Activated naive CD4-positive, alpha-beta T cell treated with anti-CD3 and anti-CD28 coated beads, Interleukin-2, amount 50 U/mL, for 24 hours (primary cell): ENCODE data around the gene ZNF385B.

Experiments used
- H3K27ac Mint-ChIP-seq: one replicate; pipeline ENCODE4 v1.8.0; 2021; ENCODE audit warnings: mild to moderate bottlenecking, mixed read lengths
- H3K27me3 Mint-ChIP-seq: one replicate; pipeline ENCODE4 v1.8.0; 2021; ENCODE audit warnings: mixed read lengths
- H3K36me3 Mint-ChIP-seq: one replicate; pipeline ENCODE4 v1.8.0; 2021; ENCODE audit warnings: mixed read lengths
- H3K4me1 Mint-ChIP-seq: one replicate; pipeline ENCODE4 v1.8.0; 2021; ENCODE audit warnings: mixed read lengths
- H3K4me3 Mint-ChIP-seq: one replicate; pipeline ENCODE4 v1.8.0; 2021; ENCODE audit warnings: mild to moderate bottlenecking, mixed read lengths
- H3K9me3 Mint-ChIP-seq: one replicate; pipeline ENCODE4 v1.8.0; 2021; ENCODE audit warnings: mixed read lengths

The ZNF385B gene

DNA sequence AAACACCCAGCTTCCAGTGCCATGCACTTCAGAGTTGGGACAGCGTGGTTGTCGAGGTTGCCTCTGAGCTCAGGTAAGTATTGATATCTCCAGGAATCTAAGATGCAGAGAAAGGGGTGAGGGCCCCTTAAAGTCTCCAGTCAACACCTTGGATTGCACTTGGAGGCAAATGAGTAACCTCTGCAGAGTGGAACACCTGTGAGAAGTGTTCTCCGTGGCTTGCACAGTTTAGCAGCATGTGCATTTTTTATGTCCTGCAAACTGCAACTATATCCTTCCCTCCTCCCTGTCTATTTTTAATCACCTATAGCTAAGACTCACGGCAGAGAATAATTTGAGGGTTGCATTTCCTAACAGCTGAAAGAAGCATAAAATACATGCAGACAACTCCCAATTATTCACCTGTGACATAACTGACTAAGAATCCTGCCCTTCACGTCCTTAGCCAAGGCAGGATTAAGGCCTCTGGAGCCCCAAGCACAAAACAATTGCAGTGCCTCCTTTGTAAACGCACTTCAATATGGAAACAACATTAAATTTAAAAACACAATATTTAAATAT is 1.6 kb upstream of the ZNF385B start:
- no peaks in the 10 kb centered on the region for H3K9me3 Mint-ChIP-seq
- peaks cover 12% of the 10 kb centered on the region for H3K4me1 Mint-ChIP-seq
- no peak overlapping the region for H3K27ac Mint-ChIP-seq
- peaks cover 41% of the 10 kb centered on the region for H3K27me3 Mint-ChIP-seq
- H3K4me3 Mint-ChIP-seq, result no peak overlapping the region
- H3K36me3 Mint-ChIP-seq, result no peaks in the 10 kb centered on the region

DNA sequence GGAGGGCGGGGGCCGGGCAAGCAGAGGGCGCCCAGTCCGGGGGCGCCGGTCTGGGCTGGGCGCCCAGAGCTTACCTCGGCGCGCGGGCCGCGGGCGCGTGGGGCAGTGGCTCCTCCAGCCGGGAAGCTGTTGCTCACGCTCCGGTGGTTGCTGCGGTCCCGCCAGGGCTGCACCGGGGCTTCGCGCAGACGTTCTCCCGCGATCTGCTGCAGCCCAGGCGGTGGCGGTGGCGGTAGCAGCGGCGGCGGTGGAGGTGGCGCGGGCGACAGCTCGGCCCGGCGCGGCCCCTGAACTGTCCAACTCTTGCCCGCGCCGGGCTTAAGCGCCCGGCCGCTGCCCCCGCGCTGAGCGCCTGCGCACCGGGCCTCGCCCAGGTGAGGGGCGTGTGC is 391 bp downstream of the ZNF385B start:
- no peak overlapping the region for H3K27ac Mint-ChIP-seq
- H3K36me3 Mint-ChIP-seq, result no peaks in the 10 kb centered on the region
- no peaks in the 10 kb centered on the region for H3K9me3 Mint-ChIP-seq
- H3K4me1 Mint-ChIP-seq, result peaks cover 12% of the 10 kb centered on the region
- peaks cover 49% of the 10 kb centered on the region for H3K27me3 Mint-ChIP-seq
- no peak overlapping the region for H3K4me3 Mint-ChIP-seq

DNA sequence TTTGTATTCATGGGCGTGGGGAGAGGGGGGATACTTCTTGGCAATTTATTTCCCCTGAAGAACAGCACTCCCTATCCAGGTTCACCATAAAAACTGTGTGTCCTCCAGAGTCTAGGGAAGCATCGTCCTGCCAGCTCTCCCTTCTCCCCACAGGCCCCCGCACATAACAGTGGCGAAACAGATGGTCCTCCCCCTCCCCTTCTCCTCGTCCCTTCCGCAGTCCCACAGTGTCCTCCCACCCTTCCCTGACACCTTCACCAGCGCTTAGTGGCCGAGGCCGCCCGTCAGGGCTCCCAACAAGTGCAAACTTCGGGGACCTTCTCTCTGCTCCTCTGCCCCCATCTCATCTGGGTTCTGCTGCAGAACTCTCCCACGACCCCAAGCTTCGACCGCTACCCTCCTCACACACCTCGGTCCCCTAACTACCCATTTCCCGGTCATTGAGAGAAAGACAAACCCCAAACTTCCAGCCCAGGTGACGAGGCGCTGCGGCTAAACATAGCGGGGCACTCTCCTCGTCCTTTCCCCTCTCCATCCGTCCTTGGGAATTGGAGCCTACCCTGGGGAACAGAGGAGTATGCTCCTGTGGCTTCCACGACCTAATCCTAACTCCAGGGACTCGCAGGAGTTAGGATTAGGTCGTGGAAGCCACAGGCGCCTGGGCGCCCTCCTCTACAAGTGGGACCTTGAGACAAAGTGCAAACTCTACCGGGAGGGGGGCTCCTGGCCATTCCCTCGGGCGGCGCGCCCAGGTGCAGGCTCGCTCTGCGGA is 971 bp downstream of the ZNF385B start:
- Mint-ChIP-seq H3K27me3 (peaks cover 50% of the 10 kb centered on the region), H3K4me1 (peaks cover 12% of the 10 kb centered on the region), H3K27ac (no peak overlapping the region), H3K4me3 (no peak overlapping the region), H3K36me3 (no peaks in the 10 kb centered on the region), H3K9me3 (no peaks in the 10 kb centered on the region)

DNA sequence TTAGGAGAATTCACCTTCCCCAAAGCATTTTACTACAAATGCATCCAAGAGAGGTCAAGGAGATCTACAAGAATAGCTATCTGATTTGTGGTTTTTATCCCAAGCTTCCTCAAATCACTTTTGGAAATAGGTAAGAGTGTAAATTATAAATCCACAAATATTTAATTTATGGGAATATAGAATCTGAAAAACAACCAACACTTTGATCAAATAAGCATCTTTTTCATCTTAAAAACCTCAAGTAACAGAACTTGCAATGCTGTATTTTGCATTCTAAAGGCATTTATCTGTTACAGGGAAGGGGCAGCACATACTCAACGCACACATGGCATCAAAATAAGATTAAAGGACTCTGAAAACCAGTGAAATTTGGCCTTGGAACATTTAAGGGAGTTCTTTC is 1.9 kb downstream of the ZNF385B start:
- Mint-ChIP-seq H3K27ac (no peak overlapping the region), H3K27me3 (peaks cover 50% of the 10 kb centered on the region), H3K36me3 (no peaks in the 10 kb centered on the region), H3K4me1 (peaks cover 12% of the 10 kb centered on the region), H3K4me3 (no peak overlapping the region), H3K9me3 (no peaks in the 10 kb centered on the region)

DNA sequence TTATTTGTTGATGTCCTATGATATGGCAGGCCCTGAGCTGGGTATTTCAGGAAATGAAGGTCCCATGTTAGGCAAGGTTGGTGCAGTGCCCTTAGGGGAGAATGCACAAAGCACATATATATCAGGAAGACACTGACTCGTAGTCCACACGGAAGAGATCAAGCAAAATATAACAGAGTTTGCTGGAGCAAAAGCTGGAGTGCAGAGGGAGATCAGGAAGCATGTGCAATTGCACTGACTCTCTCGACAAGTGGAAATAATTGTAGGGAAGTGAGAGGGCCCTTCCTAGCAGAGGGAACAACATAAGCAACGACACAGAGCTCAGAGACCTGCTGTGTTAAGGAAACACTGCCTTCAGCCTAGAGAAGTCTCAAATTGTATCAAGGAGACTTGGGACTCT is 4.2 kb downstream of the ZNF385B start:
- Mint-ChIP-seq H3K27me3 (peaks cover 34% of the 10 kb centered on the region), H3K36me3 (no peaks in the 10 kb centered on the region), H3K4me3 (no peak overlapping the region)

DNA sequence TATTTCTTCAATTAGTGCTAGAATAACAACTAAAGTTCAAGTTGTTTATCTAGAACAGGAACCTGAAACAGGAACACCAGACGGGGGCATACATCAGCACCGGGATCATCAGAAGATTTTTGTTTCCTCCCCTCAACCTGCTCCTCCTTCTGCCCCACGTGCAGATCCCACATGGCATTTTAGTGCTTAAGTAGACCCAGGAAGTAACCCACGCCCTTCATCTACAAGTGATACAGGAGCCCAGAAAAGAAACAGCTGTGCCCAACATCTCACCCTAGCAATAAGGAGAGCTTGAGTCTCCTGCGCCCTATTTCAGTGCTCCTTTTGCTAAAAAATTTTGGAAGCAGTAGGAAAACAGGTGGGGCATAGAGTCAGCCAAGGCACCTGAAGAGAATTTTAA is 5.2 kb downstream of the ZNF385B start:
- no peak overlapping the region for H3K27ac Mint-ChIP-seq
- no peaks in the 10 kb centered on the region for H3K36me3 Mint-ChIP-seq
- H3K4me3 Mint-ChIP-seq, result no peak overlapping the region
- peaks cover 27% of the 10 kb centered on the region for H3K27me3 Mint-ChIP-seq
- H3K9me3 Mint-ChIP-seq, result no peaks in the 10 kb centered on the region
- peaks cover 8% of the 10 kb centered on the region for H3K4me1 Mint-ChIP-seq

More for the DNA sequence above, 4.2 kb downstream of the ZNF385B start:
- Mint-ChIP-seq H3K9me3 (no peaks in the 10 kb centered on the region), H3K4me1 (peaks cover 12% of the 10 kb centered on the region), H3K27ac (no peak overlapping the region)

DNA sequence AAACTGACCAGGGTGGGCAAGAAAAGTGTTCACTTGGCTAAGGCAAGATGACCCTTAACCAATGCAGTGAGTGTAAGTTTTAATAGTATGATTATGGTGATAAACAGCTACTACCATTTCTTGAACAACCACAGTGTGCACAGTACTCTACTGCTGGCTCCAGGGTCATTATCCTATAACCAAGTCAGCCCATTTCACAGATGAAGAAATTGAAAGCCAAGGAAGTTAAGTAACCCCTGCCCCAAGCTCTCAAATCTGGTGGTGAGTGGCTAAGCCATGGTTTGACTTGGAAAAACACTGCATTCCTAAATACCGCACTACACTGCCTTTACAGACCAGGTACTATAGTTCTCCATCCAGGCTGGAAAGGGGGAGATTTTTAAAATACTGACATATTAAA is 5.7 kb downstream of the ZNF385B start:
- Mint-ChIP-seq H3K4me1 (peaks cover 8% of the 10 kb centered on the region), H3K27ac (no peak overlapping the region)

DNA sequence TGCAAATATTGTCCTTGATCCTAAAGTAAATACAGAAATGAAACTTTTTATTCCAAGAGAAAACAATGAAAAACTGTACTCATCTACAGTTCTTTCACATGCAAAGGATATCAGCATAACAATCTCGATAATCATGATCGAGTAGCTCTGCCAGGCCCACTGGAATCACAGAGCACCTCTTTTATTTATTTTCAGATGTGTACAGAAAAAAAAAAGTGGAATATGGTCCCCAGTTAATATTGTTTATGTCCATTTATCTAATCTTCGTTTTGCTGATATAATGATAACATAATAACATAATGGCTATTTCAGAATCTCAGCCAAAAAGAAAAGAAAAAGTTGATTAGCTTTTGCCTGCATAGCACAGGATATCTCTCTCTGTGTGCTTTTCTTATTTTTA is 6.5 kb downstream of the ZNF385B start:
- no peak overlapping the region for H3K4me3 Mint-ChIP-seq
- no peaks in the 10 kb centered on the region for H3K9me3 Mint-ChIP-seq
- H3K27me3 Mint-ChIP-seq, result peaks cover 20% of the 10 kb centered on the region
- no peak overlapping the region for H3K27ac Mint-ChIP-seq
- H3K4me1 Mint-ChIP-seq, result peaks cover 1% of the 10 kb centered on the region
- H3K36me3 Mint-ChIP-seq, result no peaks in the 10 kb centered on the region

More for the DNA sequence above, 5.7 kb downstream of the ZNF385B start:
- Mint-ChIP-seq H3K27me3 (peaks cover 27% of the 10 kb centered on the region), H3K36me3 (no peaks in the 10 kb centered on the region), H3K4me3 (no peak overlapping the region), H3K9me3 (no peaks in the 10 kb centered on the region)

DNA sequence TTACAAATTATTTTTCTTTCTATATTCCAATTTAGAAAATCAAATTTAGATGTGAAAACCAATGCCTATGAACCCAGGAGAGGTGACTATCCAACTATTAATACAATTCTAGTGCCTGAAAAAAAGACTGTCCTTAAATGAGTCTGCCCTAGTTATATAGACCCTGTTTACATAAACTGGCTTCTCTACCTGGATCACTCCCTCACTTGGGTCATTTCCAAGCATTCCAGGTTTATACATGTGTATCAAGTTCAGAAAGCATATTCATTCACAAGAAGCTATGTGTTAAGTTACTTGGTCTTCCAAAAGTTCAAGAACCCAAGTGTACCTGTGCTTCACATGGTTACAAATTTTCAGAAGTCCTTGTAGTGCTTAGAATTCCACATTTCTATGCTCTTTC is 8.3 kb downstream of the ZNF385B start:
- H3K9me3 Mint-ChIP-seq, result peaks cover 5% of the 10 kb centered on the region
- H3K27me3 Mint-ChIP-seq, result peaks cover 10% of the 10 kb centered on the region
- H3K4me1 Mint-ChIP-seq, result no peaks in the 10 kb centered on the region
- no peaks in the 10 kb centered on the region for H3K36me3 Mint-ChIP-seq
- H3K27ac Mint-ChIP-seq, result no peak overlapping the region
- H3K4me3 Mint-ChIP-seq, result no peak overlapping the region

DNA sequence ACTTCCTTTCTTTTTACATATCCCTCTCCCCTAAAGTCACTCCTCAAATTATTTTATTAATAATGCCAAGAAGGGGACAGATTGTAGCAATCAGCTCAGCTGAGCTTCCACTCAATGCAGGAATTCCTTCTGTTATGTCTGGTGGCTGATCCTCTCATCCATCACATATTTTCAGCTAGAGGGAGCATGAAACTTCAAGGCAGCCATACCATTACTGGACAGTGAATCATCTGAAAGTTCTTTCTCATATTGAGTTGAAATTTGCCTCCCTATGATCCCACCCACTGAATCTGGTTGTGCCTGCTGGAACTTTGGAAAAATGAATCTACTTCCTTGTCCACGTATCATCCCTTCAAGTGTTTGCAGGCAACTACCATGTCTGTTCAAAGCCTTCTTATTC is 11.2 kb downstream of the ZNF385B start:
- Mint-ChIP-seq H3K9me3 (peaks cover 5% of the 10 kb centered on the region), H3K4me1 (no peaks in the 10 kb centered on the region), H3K27ac (no peak overlapping the region), H3K36me3 (no peaks in the 10 kb centered on the region), H3K4me3 (no peak overlapping the region), H3K27me3 (peaks cover 2% of the 10 kb centered on the region)

DNA sequence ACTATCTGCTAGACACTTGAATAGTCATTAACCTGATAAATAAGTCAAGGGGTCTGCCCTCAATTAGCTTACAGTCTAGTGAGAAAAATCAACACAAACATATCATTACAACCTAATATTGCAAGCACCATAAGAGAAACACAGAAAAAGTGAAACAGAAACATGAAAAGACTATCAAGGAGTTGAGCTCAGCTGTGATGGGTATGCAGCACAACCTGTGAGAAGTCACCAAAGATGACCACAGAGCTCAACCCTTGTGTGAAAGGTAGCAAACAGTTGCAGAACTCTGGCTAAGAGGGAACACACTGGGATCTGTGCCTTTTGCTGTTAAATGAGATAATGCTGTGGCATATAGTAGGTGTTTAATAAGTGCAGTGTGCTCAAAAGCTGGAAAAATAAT is 11.7 kb downstream of the ZNF385B start:
- Mint-ChIP-seq H3K4me3 (no peak overlapping the region), H3K36me3 (no peaks in the 10 kb centered on the region), H3K4me1 (no peaks in the 10 kb centered on the region), H3K27me3 (peaks cover 3% of the 10 kb centered on the region), H3K9me3 (peaks cover 5% of the 10 kb centered on the region), H3K27ac (no peak overlapping the region)

DNA sequence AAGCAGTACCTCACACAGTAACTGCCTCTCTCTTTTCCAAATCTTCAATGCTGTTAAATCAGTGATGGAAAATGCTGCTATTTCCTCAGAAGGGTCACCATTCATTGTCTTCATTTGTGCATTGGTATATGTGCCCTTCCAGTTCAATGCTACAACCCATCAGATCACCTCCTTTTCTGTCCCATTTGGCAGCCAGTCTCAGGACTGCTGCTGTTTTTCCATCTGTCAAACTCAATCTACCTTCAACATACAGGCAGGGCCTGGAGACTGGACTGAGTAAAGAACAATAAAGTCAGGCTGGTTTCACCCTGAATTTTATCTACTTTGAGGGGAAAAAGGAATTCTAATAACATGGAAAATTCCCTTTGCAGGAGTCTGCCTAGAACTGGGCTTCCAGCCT is 17.9 kb downstream of the ZNF385B start:
- H3K27ac Mint-ChIP-seq, result no peak overlapping the region
- H3K4me1 Mint-ChIP-seq, result no peaks in the 10 kb centered on the region
- no peak overlapping the region for H3K4me3 Mint-ChIP-seq
- peaks cover 15% of the 10 kb centered on the region for H3K27me3 Mint-ChIP-seq
- no peaks in the 10 kb centered on the region for H3K9me3 Mint-ChIP-seq
- H3K36me3 Mint-ChIP-seq, result no peaks in the 10 kb centered on the region

DNA sequence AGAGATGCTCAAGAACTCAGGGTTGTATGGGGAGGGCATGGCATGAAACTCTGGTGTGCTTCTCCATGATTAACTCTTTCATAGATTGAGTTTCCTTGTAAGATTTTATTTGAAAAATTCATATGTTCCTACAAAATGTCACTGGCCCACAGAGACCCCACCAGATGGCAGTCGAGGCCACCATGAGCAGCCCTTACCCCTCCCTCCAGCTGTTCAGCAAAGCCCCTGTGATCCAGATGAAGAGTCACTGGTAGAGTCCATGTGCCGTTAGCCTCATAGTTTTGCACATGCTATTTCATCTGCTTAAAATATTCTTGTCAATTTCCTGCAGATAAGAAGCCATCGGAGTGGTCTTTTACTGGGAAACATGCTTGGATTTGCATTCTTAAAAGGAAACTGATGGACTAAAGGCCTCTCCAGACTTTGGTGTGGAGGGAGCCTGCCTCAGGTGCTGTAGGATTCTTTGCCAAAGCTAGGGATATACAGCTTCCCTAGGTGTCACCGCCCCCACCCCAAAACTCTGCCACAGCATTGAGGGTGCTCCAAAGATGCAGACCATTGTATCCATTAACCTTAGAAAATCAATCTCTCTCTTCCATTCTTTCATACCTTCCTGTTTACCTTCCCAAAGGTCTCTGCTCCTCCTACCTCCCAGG is 18.8 kb downstream of the ZNF385B start:
- no peaks in the 10 kb centered on the region for H3K4me1 Mint-ChIP-seq
- peaks cover 15% of the 10 kb centered on the region for H3K27me3 Mint-ChIP-seq
- H3K9me3 Mint-ChIP-seq, result no peaks in the 10 kb centered on the region
- no peak overlapping the region for H3K4me3 Mint-ChIP-seq
- H3K27ac Mint-ChIP-seq, result no peak overlapping the region
- no peaks in the 10 kb centered on the region for H3K36me3 Mint-ChIP-seq

DNA sequence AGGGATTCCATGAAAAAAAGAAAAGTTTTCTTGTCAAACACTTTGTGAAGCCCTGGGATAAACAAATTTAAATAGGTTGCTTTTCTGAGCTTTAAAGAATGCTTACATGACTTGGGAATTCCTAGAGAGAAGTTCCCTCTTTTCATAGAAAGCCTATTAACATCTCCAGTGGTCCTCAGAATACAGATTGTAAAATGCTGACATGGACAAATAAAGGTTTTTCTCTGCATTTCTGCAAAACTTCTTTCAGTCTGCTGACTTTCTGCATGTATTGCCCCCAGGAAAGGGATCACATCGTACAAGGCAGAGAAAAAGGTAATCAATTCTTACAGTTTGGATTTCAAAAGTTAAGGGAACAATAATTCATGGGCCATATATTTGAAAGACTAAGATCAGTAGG is 20.6 kb downstream of the ZNF385B start:
- Mint-ChIP-seq H3K27ac (no peak overlapping the region), H3K27me3 (peaks cover 18% of the 10 kb centered on the region), H3K4me3 (no peak overlapping the region), H3K4me1 (no peaks in the 10 kb centered on the region), H3K36me3 (no peaks in the 10 kb centered on the region), H3K9me3 (no peaks in the 10 kb centered on the region)

DNA sequence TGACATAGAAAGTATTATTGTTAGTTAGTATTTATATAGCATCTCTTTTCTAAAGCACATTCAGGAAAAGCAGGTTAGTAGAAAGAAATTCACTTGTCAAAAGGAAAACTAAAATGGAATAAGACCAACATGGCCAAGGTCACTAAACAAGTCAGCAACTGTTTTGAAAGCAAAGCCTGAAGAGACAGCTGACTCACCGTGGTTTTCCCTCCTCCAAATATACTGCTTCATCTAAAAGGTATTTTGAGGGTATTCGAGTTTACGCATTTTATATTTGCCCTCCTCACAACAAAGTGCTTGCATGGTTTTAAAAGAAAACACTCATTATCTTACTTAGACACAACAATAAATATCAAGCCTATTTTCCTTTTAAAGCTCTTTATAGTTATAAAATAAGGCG is 24.0 kb downstream of the ZNF385B start:
- Mint-ChIP-seq H3K4me1 (no peaks in the 10 kb centered on the region), H3K36me3 (no peaks in the 10 kb centered on the region)

DNA sequence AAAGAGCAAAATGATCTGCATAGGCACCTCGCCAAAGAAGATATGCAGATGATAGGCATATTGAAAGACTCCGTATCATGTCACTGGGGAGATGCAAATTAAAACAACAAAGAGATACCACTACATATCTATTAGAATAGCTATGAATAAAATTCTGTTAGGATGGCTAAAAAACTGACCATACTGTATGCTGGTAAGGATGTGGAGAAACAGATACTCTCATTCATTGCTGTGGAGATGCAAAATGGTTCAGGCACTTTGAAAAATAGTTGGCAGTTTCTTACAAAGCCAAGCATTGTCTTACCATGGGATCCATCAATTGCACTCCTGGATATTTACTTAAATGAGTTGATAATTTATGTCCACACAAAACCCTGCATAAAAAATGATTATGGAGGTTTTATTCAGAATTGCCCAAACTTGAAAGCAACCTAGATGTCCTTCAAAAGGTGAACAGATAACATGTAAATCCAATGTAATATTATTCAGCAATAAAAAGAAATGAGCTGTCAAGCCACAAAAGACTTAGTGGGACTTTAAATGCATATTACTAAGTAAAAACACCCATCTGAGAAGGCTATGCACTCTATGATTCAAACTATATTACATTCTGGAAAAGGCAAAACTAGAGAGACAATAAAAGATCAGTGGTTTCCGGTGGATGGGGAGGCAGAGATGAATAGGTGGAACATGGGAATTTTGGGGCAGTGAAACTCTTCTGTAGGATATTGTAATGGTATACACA is 31.2 kb downstream of the ZNF385B start:
- Mint-ChIP-seq H3K27ac (no peak overlapping the region), H3K4me1 (no peaks in the 10 kb centered on the region), H3K36me3 (no peaks in the 10 kb centered on the region), H3K4me3 (no peak overlapping the region), H3K9me3 (no peaks in the 10 kb centered on the region), H3K27me3 (peaks cover 7% of the 10 kb centered on the region)

More for the DNA sequence above, 24.0 kb downstream of the ZNF385B start:
- Mint-ChIP-seq H3K9me3 (no peaks in the 10 kb centered on the region), H3K27ac (no peak overlapping the region), H3K27me3 (peaks cover 10% of the 10 kb centered on the region), H3K4me3 (no peak overlapping the region)
